GM18873 (cell line): ENCODE measurements around the gene USP4.
"Not testable (repeated sequence)": the region's sequence is repeated elsewhere in the genome, so short reads cannot be mapped to it uniquely, and the experiment has no call there.

Experiments used
- ATAC-seq: cut with Tn5 transposase; IDR thresholded peaks from one replicate; pipeline ENCODE4 v1.9.1; 2021; ENCODE audit warnings: mild to moderate bottlenecking, moderate library complexity, moderate number of reproducible peaks; ENCODE audit not compliant: unreplicated experiment, low FRiP score

USP4 gene

GRCh38 chr3:49339941-49340800 lies at the start of gene USP4:
Gene USP4, minus strand, starts transcription at chr3:49340053. Its CDS starts 29 bp downstream, at chr3:49340024.
- ATAC-seq = peak; percentile 52

- ATAC-seq = no peak
Measured at GRCh38 chr3:49389297-49389696, 49.4 kb upstream of the USP4 start.

- ATAC-seq = no peak
Measured at GRCh38 chr3:49388289-49388820, 48.5 kb upstream of the USP4 start.

- no peak for ATAC-seq
Measured at GRCh38 chr3:49387721-49388120, 47.9 kb upstream of the USP4 start.

GRCh38 chr3:49386056-49386756 lies 46.4 kb upstream of the USP4 start:
- no peak for ATAC-seq

GRCh38 chr3:49385617-49386016 lies 45.8 kb upstream of the USP4 start:
- ATAC-seq = no peak

GRCh38 chr3:49383387-49383786 lies 43.5 kb upstream of the USP4 start:
- ATAC-seq = no peak

GRCh38 chr3:49378249-49378895 lies 38.5 kb upstream of the USP4 start:
- no peak for ATAC-seq

GRCh38 chr3:49377483-49377882 lies 37.6 kb upstream of the USP4 start:
- no peak for ATAC-seq

- no peak for ATAC-seq
Measured at GRCh38 chr3:49371946-49372345, 32.1 kb upstream of the USP4 start.

- ATAC-seq = no peak
Measured at GRCh38 chr3:49370585-49371290, 30.9 kb upstream of the USP4 start.

- no peak for ATAC-seq
Measured at GRCh38 chr3:49362561-49362960, 22.7 kb upstream of the USP4 start.

- no peak for ATAC-seq
Measured at GRCh38 chr3:49359623-49360022, 19.8 kb upstream of the USP4 start.

- no peak for ATAC-seq
Measured at GRCh38 chr3:49358884-49359225, 19.0 kb upstream of the USP4 start.

- ATAC-seq = peak; percentile 82
Measured at GRCh38 chr3:49358217-49358883, 18.5 kb upstream of the USP4 start, which contains the start of gene GPX1. Gene GPX1, minus strand, starts transcription at chr3:49358353. Its CDS starts 75 bp downstream, at chr3:49358278.

- peak; percentile 14 for ATAC-seq
Measured at GRCh38 chr3:49357443-49358216, 17.8 kb upstream of the USP4 start.

- not testable (repeated sequence) for ATAC-seq
Measured at GRCh38 chr3:49357095-49357442, 17.2 kb upstream of the USP4 start.

GRCh38 chr3:49352890-49353421 lies 13.1 kb upstream of the USP4 start:
- ATAC-seq = no peak

- ATAC-seq = no peak
Measured at GRCh38 chr3:49352281-49352680, 12.4 kb upstream of the USP4 start.
